CD4-positive, alpha-beta T cell treated with Interleukin-15 for 1 hour (primary cell): Measurements from ENCODE around the gene TSFM.
A peak's percentile ranks its signal among the peaks of the same experiment; 100 is the strongest.

Experiments used
- DNase-seq: peaks from one replicate; pipeline ENCODE4 v3.0.0-alpha.2; 2020

The TSFM gene

GRCh38 chr12:57836442-57837375 lies 54.1 kb downstream of the TSFM start:
- peak; percentile 36 for DNase-seq

- no peak for DNase-seq
These were observed 55.4 kb downstream of the TSFM start for GRCh38 chr12:57837864-57838562.

GRCh38 chr12:57838594-57839302 lies 56.2 kb downstream of the TSFM start:
- DNase-seq: no peak

GRCh38 chr12:57839996-57840395 lies 57.4 kb downstream of the TSFM start:
- DNase-seq: no peak

- no peak for DNase-seq
These were observed 58.1 kb downstream of the TSFM start for GRCh38 chr12:57840726-57841125.

- no peak for DNase-seq
These were observed 58.9 kb downstream of the TSFM start for GRCh38 chr12:57841445-57841844.

- DNase-seq: peak; percentile 31
These were observed 60.0 kb downstream of the TSFM start for GRCh38 chr12:57842342-57843294.

- no peak for DNase-seq
These were observed 62.3 kb downstream of the TSFM start for GRCh38 chr12:57844709-57845477.

- DNase-seq: peak; percentile 57
These were observed 63.1 kb downstream of the TSFM start for GRCh38 chr12:57845478-57846284.

- no peak for DNase-seq
These were observed 63.6 kb downstream of the TSFM start for GRCh38 chr12:57846285-57846576.

GRCh38 chr12:57846577-57847319 lies 64.2 kb downstream of the TSFM start, which contains the start of gene CTDSP2:
CTDSP2 (minus strand) TSS chr12:57846729; CDS start chr12:57846435, 294 bp downstream.
- DNase-seq: peak; percentile 90
